ENCODE measurements around the gene RSPH1.

RSPH1 gene

DNA sequence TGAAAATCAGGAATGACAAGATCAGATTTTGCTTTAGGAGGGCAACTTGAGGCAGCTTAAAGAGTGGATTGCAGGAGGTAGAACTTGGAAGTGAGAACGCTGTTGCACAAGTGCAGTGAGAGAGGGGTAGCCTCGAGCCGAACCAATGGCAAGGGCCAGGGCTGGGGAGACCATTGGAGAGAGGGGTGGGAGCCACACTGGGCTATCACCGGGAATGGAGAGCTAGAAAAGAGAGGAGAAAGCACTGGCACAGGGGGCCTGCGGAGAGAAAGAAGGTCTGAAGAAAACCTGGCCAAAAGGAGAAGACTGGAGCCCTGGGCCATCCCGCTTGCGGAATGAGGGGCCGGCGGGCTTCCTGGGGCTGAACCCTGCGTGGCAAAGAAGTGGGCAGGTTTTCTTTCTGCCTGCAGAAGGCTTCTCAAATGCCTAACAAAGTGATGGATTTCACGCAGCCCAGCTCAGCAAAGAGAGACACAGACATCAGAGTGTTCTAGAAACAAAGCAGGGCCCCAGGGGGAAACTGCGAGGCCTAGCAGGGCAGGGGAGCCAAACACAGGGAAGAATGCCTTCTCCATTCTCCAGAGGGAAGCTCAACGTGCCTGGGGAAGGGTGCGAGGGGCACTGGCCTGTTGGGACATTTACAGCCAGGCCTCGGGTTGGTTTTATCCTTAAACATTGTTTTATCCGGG lies 16.5 kb upstream of the RSPH1 start:
- in situ Hi-C loops (cut with HindIII; ENCODE audit: low sequenced_read_pairs): no loop called here
- H3K4me3 ChIP-seq (ENCODE audit: low read depth, low read length): no peak overlapping the region

DNA sequence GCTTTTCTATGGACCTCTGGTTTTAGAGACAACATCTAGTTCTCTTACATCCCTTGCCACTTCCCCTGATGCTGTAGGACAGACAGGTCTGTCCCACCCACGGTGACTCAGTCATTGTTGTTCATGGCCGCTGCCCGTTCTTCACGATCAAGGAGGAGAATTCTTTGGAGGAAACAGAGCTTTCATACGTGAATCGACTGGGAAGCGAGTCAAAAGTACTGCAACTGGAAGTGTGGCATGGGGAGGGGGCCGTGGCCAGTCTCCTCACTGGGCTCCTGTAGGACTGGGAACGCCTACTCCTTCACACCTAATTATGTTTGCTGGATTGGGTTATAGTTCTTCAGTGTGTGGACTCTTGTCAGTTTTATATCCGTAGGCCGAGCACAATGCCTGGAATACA lies 13.2 kb upstream of the RSPH1 start:
- in situ Hi-C loops (cut with HindIII; ENCODE audit: low sequenced_read_pairs): no loop called here
- TF ChIP-seq, protein P1, sequence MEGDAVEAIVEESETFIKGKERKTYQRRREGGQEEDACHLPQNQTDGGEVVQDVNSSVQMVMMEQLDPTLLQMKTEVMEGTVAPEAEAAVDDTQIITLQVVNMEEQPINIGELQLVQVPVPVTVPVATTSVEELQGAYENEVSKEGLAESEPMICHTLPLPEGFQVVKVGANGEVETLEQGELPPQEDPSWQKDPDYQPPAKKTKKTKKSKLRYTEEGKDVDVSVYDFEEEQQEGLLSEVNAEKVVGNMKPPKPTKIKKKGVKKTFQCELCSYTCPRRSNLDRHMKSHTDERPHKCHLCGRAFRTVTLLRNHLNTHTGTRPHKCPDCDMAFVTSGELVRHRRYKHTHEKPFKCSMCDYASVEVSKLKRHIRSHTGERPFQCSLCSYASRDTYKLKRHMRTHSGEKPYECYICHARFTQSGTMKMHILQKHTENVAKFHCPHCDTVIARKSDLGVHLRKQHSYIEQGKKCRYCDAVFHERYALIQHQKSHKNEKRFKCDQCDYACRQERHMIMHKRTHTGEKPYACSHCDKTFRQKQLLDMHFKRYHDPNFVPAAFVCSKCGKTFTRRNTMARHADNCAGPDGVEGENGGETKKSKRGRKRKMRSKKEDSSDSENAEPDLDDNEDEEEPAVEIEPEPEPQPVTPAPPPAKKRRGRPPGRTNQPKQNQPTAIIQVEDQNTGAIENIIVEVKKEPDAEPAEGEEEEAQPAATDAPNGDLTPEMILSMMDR (IDR thresholded peaks at IDR 0.05; ENCODE audit: low read depth, low read length, missing control alignments): no peak
- DNase-seq (ENCODE audit: low read depth): no peak
- H3K4me3 ChIP-seq (ENCODE audit: low read depth, low read length): no peak overlapping the region

More for the DNA sequence above, 16.5 kb upstream of the RSPH1 start:
- TF ChIP-seq, protein P1 (IDR thresholded peaks at IDR 0.05; ENCODE audit: low read depth, low read length, missing control alignments): no peak
- DNase-seq (ENCODE audit: low read depth): no peak

DNA sequence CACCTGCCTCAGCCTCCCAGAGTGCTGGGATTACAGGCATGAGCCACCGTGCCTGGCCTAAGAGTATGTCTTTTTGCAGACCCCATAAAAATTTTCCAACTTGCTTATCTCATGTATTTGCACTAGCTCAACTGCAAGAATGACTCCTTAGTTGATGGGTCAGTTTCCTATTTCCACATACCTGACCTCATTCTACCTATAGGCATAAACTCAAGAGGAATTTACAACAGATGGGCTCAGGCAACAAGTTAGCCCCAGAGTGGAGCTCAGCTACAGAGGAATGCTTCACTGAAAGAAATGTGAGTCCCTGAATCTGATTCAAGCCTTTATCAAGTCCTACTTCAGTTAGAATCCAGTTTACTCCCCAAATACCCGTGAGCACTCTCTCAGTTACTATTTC lies 12.3 kb upstream of the RSPH1 start:
- no peak for DNase-seq (ENCODE audit: low read depth)
- in situ Hi-C loops (cut with HindIII; ENCODE audit: low sequenced_read_pairs): no loop called here
- H3K4me3 ChIP-seq (ENCODE audit: low read depth, low read length): no peak overlapping the region
- TF ChIP-seq, protein P1 (IDR thresholded peaks at IDR 0.05; ENCODE audit: low read depth, low read length, missing control alignments): no peak

DNA sequence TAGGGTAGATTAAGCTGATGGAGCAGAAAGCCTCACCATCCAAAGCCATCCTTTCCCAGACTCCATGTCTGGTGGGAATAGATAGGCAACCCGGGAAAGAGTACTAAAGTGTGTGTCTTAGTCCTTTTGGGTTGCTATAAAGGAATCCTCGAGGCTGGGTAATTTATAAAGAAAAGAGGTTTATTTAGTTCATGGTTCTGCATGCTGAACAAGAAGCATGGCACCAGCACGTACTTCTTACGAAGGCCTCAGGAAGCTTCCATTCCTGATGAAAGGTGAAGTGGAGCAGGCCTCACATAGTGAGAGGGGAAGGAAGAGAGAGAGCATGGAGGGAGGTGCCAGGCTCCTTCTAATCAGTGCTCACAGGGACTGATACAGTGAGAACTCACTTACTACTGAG lies 11.4 kb upstream of the RSPH1 start:
- no peak overlapping the region for H3K4me3 ChIP-seq (ENCODE audit: low read depth, low read length)
- in situ Hi-C loops (cut with HindIII; ENCODE audit: low sequenced_read_pairs): no loop called here
- no peak for DNase-seq (ENCODE audit: low read depth)
- TF ChIP-seq, protein P1 (IDR thresholded peaks at IDR 0.05; ENCODE audit: low read depth, low read length, missing control alignments): no peak

DNA sequence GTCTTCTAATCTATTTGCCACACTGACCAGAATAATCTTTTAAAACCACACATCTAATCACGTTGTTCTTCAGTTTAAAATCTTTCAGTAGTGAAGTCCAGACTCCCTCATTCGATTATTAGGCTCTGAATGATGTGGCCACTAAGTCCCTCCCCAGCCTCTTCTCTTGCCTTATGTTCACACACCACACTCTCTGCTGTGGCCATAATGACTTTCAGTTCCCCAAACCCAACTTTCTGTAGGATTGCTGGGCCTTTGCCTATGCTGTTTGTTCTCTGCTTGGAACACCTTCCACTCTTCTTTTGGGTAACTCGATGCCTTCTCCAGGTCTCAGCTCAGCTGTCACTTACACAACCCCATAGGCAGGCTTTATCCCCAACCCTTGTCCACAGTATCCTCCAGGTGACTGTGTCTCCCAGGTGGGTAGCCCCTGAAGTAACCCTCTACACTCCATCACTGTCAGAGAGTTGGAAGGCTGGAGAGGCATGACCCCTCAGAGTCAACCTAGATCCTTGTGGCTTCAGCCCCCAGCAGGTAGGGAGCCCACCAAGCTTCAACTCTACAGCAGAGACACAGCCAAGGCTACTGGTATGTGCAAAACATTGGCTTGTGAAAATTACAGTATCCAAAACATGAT lies 9.2 kb upstream of the RSPH1 start:
- in situ Hi-C loops (cut with HindIII; ENCODE audit: low sequenced_read_pairs): no loop called here
- H3K4me3 ChIP-seq (ENCODE audit: low read depth, low read length): no peak overlapping the region
- no peak for DNase-seq (ENCODE audit: low read depth)
- TF ChIP-seq, protein P1 (IDR thresholded peaks at IDR 0.05; ENCODE audit: low read depth, low read length, missing control alignments): no peak

DNA sequence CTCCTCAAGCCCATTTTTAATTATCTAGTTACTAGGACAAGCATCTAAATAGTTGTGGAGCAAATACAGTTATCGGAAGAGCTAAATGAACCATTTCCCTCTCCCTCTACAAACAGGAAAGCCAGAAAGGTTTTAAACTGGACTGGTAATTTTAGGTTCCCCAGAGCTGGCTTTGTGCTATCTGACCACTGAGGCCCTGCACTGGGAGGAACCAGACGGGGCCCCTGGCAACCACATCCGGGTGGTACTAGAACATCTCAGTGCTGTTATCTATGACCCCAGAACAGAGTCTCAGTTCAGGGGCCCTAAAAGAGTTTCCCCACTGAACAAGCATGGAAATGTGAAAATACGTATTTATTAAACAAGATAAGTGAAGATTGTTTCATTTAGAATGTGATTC lies 7.7 kb upstream of the RSPH1 start:
- in situ Hi-C loops (cut with HindIII; ENCODE audit: low sequenced_read_pairs): no loop called here
- H3K4me3 ChIP-seq (ENCODE audit: low read depth, low read length): no peak overlapping the region
- TF ChIP-seq, protein P1 (IDR thresholded peaks at IDR 0.05; ENCODE audit: low read depth, low read length, missing control alignments): no peak
- no peak for DNase-seq (ENCODE audit: low read depth)

All from astrocyte of the cerebellum (primary cell).